ENCODE measurements around the gene LDLR.

GRCh38 chr19:11177592-11177991, 88.3 kb downstream of the LDLR start:
- TF ChIP-seq POLR2A (IDR thresholded peaks at IDR 0.05) (no peak), CTCF (IDR thresholded peaks at IDR 0.05 in 4 of 5, conservative IDR thresholded peaks at IDR 0.05 in 1 of 5) (no peak)

All from gastrocnemius medialis (tissue), 4 donors.